GM21619 (cell line): ENCODE data around the gene SMYD3.
"Not testable (repeated sequence)": the region's sequence is repeated elsewhere in the genome, so short reads cannot be mapped to it uniquely, and the experiment has no call there.

Experiments
- ATAC-seq: cut with Tn5 transposase; IDR thresholded peaks from one replicate; pipeline ENCODE4 v1.9.1; 2021; ENCODE audit not compliant: unreplicated experiment

The SMYD3 gene

DNA sequence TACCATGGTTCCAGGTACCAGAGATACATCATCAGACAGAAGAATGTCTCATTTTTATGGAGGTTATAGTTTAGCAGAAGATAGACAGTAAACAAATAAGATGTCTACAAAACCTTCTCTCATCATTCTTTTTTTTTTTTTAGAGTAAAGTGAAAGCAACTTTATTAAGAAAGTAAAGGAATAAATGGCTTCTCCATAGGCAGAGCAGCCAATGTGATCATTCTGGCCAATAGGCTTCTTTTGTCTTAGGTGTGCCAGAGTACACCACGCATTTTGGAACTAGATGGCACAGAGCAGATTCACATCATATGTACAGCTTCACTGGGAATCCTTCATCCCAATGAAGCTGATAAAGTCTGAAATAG, 428.2 kb downstream of the SMYD3 start:
- ATAC-seq, result no peak

DNA sequence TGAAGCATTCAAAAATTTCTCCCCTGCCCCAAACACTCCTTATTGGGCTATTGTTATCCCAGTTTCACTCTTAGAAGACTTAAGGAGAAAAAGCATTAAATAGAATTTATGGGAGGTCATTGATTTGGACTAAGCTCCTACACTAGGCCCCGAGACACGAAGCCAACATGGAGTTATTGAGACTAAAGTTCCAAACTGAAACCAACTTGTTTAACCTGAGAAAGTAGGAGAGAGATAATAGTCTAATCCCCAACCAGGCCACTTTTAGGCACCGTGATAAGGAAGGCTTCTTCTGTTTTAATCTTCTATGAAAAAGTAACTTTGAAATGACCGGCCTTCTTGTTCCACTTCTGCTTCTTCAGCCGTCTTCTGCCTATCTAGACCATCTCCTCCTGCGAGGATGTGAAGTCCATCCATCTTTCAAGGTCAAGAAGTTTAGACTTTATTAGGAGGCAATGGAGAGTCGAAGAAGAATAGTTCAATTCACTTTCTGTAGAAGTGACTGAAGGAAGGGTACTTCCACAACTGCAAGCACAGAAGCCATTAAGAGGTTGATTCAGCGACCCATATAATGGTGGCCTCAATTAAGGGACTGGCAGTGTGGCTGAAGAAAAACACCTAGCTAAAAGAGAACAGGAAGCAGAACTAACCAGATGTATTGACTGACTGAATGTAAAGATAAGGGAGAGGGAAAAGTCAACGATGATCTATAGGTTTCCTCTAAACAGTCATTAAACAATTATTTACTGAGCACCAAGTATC, 428.8 kb downstream of the SMYD3 start:
- no peak for ATAC-seq

DNA sequence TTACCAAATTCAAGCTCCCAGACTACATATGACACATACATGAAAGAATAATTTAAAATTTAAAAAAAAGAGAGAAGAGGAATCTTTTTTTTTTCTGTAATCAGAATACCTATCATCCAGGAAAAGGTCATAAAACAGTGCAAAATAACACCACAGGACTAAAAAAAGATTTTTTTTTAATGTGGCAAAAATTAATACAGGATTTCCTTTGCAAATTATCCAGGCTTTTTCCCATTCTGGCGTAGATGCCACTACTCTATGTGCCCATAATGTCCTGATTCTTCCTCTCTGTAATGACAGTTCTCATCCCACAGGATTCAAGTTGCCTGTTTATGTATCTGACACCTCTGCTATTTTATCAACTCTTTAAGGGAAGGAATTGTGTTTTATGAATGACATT, 429.6 kb downstream of the SMYD3 start:
- ATAC-seq, result no peak

DNA sequence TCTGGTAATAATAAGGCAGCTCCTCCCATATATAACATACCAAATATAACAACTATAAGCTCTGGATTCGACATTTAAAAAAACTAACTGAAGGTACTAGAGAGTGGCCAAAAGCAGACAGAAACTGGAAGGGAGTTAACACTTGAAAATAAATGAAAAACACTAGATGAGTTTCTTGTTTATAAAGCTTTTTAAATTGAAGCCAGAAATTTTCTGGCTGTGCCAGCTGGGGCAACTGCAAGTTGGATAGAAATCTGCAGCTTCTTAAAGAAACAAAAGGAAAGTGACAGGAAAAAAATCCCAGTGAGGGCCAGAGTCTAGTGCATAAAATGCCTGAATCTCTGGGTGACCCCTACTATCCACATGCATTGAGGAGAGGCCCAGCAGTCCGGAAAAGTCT, 432.7 kb downstream of the SMYD3 start:
- ATAC-seq, result no peak

DNA sequence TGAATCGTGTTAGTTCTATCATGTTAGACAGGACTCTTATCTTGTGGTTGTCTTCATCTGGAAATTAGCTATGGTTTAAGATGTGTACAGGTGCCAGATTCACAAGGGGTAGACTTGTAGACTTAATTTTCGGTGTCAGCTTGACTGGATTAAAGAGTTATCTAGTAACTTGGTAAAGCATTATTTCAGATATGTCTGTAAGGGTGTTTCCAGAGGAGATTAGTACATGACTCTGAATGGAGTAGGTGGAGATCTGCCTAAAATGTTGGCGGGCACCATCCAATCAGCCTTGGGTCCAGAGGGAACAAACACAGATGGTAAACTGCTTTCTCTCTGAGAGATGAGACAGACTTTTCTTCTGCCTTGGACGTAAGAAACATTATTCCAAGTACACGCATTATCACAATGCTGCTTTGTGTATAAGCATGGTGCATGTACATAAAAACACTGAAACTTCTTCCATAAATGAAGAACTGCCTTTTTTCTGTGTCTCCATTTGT, 434.6 kb downstream of the SMYD3 start:
- no peak for ATAC-seq

DNA sequence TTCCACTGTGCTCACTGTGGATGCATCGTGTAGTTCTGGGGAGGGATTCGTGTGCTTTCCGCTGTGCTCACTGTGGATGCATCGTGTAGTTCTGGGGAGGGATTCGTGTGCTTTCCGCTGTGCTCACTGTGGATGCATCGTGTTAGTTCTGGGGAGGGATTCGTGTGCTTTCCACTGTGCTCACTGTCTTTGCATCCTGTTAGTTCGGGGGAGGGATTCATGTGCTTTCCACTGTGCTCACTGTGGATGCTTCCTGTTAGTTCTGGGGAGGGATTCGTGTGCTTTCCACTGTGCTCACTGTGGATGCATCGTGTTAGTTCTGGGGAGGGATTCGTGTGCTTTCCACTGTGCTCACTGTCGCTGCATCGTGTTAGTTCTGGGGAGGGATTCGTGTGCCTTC, 435.1 kb downstream of the SMYD3 start:
- not testable (repeated sequence) for ATAC-seq

DNA sequence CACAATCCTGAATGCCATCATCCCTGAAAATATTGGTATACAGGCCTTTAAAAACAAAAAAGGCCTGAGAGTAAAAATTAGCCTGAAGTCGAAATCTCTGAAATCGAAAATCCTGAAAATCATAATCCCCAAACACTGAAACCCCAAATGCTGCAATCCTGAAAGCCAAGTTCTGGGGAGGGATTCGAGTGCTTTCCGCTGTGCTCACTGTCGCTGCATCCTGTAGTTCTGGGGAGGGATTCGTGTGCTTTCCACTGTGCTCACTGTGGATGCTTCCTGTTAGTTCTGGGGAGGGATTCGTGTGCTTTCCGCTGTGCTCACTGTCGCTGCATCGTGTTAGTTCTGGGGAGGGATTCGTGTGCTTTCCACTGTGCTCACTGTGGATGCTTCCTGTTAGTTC, 435.5 kb downstream of the SMYD3 start:
- ATAC-seq, result not testable (repeated sequence)

DNA sequence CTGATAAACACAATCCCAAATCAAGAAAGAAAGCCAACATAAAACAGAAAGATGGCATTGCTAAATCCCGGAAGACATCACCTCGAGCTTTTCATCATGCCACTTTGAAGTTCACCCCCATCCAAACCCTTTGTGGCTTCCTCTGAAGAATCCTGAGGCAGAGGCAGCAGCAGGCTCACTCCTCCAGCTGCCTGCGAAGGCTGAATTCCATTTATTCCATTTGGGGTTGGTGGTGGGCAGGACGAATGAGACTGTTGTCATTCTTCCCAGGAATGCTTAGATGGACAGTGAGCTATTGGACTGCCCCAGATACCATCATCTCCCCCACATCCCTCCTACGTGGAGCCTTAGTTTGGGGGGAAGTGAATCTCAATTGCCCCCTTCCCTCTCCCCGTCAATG, 437.5 kb downstream of the SMYD3 start:
- ATAC-seq, result no peak

DNA sequence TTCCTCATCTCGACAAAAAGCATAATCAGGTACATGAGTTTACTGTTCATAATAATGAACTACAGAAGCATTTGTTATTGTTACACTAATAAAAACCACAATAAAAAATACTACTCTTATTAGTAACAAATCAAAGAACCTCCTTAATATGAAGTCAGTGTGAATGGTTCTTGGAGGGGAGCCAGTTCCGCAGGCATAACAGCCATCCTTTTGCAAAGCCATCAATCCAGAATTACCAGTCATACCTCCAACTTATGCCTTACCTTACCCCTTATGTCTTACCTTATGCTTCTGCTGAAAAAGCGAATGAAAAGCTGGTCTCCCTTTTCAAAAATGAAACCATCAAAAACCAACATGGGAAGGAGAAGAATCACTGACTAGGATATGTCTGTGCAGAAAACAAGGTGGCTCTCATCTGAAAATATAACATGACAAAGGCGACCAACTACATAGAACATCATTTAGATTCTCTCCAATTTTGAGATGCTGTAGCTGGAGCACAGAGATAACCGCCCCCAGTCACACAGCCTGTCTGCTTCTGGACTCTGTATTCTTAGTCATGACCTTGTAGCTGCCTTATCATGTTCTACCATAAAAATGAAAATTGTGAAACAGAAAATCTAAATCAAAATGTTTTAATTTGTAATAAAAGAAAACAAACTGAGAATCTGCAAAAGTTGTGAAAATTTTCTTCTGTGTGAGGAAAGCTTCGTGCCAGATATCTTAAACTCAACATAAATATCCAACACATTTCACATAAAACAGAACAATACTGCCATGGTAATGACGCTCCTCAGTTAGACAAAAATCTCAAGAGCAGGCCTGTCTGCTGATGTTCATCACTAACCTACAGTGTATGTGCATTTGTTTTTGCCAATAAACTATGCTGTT, 438.2 kb downstream of the SMYD3 start:
- no peak for ATAC-seq

DNA sequence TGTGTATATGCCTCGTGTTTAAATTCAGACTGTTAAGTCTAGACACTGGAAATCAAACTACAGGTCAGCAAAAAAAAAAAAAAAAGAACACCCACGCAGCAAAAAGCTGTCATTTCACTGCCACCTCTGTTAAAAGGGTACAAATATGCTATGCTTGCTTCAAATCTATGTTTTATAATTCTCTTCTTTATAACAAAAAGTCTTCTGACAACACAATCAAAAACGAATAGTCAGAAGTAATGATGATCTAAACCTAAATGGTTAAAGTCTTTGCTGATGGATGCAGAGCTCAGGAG, 438.9 kb downstream of the SMYD3 start:
- no peak for ATAC-seq

DNA sequence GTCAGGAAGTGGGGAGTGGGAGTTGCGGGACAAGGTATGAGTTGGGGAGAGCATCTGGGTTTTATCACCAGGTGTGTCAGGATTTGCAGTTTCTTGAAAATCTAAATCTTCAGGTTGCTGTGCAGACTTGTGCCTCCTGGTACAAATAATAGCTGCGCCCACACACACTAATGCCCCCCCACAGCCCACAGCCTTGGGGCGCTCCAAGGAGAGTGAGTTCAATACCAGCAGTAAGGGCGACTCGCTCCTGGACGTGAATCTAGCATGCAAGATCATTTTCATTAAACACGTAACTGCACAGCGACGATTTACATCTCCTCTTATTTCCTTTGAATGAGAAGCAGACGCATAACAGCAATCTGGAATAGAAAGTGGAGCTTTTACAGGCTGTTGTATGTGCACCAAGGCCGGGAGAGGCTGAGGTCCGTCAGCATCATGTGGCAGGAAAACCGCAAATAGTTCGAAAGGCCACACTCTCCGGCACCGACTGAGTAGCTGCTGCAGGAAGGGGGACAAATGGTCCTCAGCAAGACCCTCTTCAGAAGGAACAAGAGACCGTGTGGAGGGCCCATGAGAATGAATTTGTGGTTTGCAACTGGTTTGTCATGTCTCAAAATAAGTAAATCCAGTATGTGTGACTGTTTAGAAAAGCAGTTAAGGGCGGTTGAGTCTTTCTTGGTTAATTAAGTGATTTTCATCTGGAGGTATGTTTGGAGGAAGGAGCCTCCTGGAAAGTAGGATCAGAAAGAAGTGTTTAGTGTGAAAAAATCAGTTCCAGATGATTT, 439.5 kb downstream of the SMYD3 start:
- no peak for ATAC-seq

DNA sequence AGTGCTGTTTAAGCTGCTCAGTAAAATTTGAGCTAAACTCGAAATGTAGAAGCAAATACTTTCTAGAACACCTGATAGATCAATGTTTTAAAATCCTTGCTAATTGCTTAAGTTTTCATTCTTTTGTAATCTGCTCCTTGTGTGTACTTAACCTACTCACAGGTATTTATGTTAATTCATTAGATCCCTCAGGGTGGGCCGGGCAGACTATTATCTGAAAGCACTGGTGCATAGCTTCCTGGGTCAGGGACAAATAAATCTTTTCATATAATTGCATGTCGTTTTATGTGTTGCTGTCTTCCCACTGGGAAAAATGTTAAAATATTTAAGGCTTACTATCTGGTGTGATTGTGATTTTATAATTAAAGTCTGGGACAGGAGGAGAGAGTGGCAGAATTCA, 440.5 kb downstream of the SMYD3 start:
- no peak for ATAC-seq

DNA sequence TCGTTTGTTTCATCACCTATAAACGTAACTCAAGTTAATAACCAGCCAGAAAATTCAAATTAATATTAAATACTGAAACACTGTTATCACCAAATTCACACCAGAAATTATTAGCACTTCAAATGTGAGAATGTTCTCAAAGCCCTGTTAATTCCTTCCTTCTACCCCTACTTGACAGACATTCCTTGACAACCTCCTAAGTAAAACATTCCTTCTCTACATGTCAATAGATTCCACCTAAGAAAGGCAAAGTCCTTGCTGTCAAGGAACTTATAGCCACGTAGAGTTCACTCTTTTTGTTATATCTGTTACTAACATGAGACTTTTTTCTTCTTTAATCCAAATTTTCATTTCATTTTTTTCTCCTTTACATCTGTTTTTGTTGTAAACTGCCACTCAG, 441.5 kb downstream of the SMYD3 start:
- ATAC-seq, result no peak

DNA sequence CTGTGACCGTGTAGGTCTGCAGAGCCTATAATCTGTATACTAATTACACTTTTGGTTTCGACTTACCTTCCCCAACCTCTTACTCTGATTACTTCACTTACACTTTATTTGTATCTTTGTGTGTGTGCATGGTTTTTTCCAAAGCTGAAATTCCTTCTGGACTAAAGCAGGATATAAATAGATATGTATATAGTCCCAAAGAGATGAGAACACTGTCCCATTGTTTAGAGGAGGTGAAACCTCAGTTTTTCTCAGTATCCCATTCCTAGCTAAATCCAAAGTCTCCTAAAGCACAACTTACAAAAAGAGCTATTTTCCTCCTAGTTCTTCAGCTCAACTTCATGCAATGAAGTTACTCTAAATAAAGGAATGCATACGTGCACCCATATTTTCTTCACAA, 442.2 kb downstream of the SMYD3 start:
- no peak for ATAC-seq

DNA sequence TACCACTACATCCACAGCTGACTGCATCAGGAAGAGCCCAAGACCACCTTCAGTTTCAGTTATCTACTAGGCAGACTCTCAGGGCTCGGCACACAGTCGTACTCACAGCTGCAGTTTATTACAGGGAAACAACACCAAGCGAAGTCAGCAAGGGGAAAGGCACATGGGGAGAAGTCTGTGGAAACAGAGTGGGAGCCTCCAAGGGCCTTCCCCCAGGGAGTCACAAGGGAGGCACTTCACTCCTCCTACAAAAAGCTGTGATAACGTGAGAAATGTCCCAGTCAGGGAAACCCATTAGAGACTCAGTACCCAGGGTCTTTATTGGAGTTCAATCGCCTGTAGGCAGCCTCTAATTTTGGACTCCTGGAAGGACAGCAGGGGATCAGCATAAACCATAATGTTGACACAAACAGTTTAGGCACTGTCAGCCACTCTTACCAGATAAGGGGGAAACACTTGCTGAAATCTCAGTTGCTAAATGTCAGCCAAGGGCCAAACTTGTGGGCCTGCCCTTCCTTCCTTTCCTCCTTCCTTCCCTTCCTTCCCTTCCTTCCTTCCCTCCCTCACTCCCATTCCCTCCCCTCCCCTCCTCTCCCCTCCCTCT, 444.0 kb downstream of the SMYD3 start:
- ATAC-seq, result no peak

DNA sequence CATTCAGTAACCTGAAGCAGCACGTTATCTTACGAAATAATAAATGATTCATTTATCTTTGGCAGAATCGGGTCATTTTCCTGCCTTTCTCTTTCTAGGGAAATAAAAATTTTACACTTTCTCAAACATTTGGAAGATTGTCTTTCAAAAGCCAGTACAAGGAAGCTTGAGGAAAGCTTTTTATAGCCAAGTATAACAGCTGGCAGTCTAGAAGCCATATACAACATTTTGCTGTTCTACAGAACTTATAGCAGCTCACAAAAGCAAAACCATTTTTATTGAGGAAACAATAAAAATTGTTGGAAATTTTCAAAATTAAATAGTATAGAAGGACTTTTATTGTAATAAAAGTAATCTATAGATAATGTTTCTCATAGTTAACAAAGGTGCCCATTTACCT, 448.6 kb downstream of the SMYD3 start:
- ATAC-seq, result no peak

DNA sequence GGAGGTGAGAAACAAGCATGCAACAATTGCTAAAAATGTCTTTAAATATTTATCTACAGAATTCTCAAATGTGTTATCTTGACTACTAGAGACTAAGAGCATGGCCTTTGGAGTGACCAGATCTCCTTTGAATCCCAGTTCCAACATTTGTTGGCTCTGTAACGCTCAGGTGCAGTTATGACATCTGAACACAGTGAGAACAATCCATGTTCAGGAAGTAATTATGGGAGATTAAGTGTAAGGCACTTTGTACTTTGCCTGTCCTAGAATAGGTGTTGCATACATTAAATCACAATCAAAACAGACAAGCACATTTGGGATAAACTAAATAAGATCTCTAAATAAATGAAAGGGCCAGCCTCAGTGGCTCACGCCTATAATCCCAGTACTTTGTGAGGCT, 454.5 kb downstream of the SMYD3 start:
- ATAC-seq, result no peak

DNA sequence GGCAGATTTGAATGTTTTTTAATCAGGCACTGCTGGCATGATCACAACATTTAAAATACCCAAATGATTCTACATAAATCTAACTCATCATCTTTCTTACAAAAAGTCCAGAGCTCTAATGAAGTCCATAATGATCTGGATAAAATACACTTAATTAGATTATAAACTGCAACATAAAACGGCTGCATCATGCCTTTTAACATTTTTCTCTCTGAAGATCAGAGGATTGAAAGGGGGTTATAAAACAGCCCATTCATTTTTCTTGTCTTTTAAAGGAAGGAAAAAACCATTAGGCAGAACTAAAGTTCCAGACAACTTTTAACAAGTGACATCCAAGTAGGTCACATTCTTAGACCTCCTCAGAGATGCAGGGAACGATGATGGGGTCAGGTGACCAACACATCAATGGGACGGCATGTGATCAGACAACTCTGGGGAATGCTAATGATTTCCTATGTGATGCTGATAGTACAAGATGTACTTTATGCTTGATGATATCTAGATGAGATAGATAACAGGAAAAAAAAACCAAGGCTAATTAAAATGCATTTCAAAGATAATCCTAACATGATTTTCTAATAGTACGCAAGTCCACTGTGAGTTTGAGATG, 455.1 kb downstream of the SMYD3 start:
- no peak for ATAC-seq

DNA sequence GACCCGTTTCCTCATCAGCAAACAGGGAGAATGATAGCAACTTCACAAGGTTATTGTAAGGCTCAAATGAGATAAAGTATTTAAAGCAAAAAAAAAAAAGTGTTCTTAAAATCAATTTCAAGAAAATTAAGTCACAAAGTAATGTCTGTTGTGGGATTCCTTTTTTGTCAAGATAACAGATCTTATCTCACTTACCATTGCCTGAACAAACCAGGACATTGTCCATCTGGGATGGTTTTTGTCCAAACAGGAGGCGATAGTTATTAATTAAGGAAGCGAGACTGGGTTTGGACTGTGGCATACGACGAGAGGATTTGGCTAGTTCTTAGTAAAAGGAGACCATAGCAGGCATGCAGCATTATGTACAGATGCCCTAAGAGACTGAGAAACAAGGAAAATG, 458.4 kb downstream of the SMYD3 start:
- no peak for ATAC-seq

DNA sequence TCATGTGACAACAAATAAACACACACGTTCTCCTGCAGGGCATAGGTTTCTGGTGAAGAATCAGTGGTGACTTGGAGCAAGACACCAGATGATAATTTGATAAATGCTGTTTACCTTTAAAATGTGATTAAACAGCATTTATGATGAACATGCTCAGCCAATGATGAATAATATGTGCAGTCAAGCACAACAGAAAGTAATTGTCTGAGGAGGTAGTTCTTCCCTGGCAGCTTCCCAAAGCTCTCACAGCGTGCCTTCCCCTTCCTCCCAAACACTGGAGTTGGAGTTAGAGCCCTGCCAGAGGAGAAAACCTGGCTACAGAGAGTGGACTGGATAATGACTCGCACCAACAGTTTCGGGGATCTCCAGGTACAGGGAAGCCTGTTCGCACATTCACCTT, 463.5 kb downstream of the SMYD3 start:
- ATAC-seq, result no peak

DNA sequence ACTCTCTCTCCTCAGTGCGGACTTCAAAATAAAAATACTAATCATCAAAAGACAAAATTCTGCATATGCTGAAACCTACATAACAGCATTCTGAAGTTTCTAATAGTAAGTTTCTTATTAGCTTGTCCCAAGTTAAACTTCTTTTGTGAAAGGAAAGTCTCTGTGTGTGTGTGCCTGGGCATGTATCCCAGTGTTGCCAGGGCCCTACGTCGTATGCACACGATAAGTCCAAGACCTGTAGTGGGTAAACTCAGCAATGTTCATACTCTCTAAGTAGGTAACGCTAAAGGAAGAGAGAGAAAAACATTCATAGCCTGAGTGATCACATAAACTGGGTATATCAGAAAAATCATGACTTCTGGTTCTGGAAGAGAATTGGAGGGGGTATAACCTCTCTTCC, 465.7 kb downstream of the SMYD3 start:
- ATAC-seq, result no peak
